ENCODE measurements around the gene SPATA17.

DNA sequence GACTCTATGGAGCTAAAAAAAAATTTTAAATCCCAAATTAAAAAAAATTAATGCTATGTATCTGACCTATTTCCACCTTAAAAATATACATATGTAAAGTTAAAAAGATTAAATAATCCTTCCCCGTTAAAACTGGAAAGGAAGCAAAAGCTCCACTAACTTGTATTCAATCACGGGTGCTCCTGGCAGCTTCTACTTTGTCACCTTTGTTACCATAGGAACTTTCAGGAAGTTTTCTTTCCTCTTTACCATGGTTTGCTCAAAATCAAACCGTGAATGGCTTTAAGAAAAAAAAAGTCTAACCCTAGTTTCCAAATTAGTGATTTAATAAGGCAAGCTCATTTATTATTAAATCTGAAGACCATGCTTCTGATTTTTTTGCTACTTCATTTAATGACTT is 3.7 kb upstream of the SPATA17 start:
- TF ChIP-seq CTCF (IDR thresholded peaks at IDR 0.05) (no peak), POLR2A (IDR thresholded peaks at IDR 0.05) (no peak)

All from uterus (tissue), 2 donors.